GM21447 (cell line): ENCODE measurements around the gene DDR1.

ENCODE experiments used
- ATAC-seq: cut with Tn5 transposase; IDR thresholded peaks from one replicate; pipeline ENCODE4 v1.9.1; 2021; ENCODE audit not compliant: unreplicated experiment

The DDR1 gene

GRCh38 chr6:30883685-30884520, at the start of gene DDR1:
TSS of gene DDR1 (plus strand) at chr6:30884519. CDS start at chr6:30888730, 4,211 bp downstream.
- ATAC-seq, result no peak

- no peak for ATAC-seq
Measured at GRCh38 chr6:30834646-30835045, 49.7 kb upstream of the DDR1 start.

DNA sequence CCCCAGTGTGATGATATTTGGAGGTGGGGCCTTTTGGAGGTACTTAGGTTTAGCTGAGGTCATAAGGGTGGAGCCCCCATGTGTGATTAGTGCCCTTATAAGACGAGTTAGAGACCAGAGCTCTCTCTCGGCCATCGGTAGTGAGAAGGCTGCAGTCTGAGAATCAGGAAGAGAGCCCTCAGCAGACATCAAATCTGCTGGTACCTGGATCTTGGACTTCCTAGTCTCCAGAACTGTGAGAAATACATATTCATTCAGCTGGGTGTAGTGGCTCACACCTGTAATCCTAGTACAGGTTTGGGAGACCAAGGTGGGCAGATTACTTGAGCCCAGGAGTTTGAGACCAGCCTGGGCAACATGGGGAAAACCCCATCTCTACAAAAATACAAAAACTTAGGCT, 48.7 kb upstream of the DDR1 start:
- ATAC-seq, result no peak

- ATAC-seq, result no peak
Measured at GRCh38 chr6:30836431-30836866, 47.9 kb upstream of the DDR1 start.

GRCh38 chr6:30836957-30837356, 47.4 kb upstream of the DDR1 start:
- no peak for ATAC-seq

GRCh38 chr6:30837432-30837831, 46.9 kb upstream of the DDR1 start:
- ATAC-seq, result no peak

DNA sequence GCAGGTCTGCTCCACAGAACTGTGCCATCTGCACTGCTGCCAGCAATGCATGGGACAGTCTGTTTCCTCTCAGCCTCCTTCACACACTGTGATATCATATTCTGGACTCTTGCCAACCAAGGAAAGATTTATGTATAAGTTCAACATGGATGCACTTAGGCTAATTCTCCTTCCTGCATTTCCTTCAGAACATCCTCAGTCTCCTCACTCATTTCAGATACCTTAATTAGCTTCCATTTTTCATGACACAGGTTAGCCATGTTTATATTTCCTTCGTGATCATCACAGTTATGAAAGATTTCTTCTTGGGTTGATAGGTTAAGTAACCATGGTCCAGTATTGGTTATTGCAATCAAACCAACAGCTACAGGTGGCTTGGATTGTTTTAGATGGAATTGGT, 46.4 kb upstream of the DDR1 start:
- ATAC-seq, result no peak

GRCh38 chr6:30839671-30840070, 44.6 kb upstream of the DDR1 start:
- no peak for ATAC-seq

DNA sequence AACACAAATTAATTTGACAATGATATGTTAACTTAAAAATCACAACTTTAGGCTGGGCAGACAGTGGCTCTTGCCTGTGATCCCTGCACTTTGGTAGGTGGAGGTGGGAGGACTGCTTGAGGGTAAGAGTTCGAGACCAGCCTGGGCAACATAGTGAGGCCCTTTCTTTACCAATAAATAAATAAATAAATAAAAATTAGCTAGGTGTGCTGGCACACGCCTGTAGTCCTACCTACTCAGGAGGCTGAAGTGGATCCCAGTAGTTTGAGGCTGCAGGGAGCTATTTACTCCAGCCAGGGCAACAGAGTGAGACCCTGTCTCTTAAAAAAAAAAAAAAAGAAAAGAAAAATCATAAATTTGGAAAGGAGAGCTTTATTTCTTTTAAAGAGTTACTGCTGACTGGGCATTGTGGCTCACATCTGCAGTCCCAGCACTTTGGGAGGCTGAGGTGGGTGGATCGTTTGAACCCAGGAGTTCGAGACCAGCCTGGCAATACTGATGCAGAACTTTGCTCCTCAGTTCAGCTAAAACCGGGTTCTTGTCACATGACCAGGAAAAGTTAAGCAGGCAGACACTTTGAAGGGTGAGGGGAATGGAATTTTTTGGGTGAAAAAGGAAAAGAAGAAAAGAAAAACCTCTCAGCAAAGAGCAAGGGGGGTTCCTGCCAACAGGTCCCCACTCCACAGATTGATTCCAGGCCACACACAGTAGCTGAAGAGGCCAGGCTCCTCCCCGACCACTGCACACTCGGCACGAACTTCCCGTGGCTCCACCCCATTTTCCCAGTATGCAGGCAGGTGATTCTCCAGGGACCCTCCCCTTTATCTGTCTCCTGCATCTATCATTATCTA, 44.0 kb upstream of the DDR1 start:
- ATAC-seq, result no peak

DNA sequence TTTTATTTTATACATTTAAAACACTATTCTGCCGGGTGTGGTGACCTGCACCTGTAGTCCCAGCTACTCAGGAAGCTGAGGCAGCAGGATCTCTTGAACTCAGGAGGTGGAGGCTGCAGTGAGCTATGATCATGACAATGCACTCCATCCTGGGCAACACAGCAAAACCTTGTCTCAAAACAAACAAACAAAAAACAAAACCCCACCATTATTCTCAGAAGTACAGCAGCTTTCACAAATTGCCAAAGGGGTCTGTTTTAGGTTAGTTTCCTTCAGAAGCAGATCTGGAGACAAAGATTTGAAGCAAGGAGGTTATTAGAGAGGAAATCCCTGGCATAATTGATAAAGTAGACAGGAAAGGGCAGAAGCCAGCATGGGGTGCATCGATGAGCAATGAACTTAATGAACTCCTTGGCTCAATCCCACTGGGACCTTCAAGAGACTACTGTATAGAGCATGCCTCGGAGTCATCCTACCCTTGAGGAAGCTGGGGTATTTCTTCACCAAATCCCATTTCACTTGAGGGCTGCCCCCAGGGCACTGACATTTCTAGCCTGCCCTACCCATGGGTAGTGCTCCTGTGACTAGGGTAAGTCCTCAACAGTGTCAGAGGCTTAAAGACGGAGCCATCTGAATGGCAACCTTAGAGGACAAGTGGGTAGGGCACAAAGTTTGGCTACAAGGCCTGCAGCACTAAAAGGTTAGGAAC, 43.2 kb upstream of the DDR1 start:
- no peak for ATAC-seq

- ATAC-seq, result no peak
Measured at GRCh38 chr6:30841644-30842504, 42.4 kb upstream of the DDR1 start.

GRCh38 chr6:30842754-30843610, 41.3 kb upstream of the DDR1 start:
- ATAC-seq, result no peak

DNA sequence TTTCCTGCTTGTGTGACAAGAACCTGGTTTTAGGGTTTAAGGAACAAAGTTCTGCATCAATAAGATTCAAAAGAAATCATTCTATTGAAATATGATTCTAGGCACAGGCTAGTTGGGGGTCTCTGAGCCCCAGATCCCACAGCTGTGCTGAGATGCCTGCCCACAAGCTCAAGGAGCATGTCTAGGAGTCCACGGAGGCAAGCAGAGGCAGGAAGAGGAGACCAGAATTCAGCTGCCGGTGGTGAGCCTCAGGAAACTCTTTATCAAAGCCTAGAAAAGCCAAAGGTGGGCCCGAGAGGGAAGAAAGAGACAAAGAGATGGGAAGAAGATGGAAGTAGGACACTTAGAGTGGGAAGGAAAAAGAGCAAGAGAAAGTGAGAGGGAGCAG, 40.7 kb upstream of the DDR1 start:
- ATAC-seq, result no peak

DNA sequence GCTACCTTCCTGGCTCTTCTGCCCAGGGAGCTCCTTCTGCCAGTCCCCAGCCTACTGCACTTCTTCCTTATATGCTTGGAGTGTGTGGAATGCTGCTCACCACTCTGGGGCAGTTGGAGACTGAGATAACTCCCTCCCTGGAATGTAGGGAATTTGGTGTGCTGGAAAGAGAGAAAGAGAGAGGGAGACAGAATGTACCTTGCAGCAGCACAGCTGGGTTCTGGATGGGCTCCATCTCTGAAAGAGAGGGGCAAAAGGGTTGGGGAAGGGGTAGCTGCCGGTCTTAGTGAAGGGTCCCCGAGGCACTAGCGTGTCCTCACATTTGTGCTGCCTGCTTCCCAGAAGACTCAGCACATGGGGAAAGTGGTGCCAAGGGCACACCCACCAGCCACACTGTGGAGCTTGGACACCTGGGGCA, 40.2 kb upstream of the DDR1 start:
- no peak for ATAC-seq

DNA sequence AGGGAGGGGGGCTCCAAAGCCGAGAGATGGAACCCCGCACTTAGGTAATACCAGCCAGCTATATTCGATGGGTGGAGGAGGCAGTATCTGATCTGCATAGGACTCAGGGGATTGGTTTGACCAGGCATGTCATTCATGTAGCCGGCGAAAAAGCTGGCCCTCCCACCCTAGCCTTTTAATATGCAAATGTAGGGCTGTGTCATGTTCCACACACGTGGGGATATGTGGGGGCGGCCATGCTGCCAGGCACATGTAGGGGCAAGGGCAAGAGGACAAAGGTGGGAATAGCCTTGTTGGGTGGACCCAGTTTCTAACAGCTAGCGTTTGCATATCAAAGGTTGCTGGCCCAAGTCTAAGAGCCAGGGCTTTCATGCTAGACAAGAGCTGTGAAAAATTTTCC, 39.1 kb upstream of the DDR1 start:
- no peak for ATAC-seq

GRCh38 chr6:30847421-30847970, 36.8 kb upstream of the DDR1 start:
- no peak for ATAC-seq

GRCh38 chr6:30847971-30848436, 36.3 kb upstream of the DDR1 start:
- no peak for ATAC-seq

GRCh38 chr6:30849903-30850651, 34.2 kb upstream of the DDR1 start:
- no peak for ATAC-seq
